ENCODE data around the gene AMZ2. TPM values are rescaled to one million over a fixed set of nuclear protein-coding genes. Genes with fewer than 3 reads are reported as not detected.
A peak's percentile ranks its signal among the peaks of the same experiment; 100 is the strongest.

The AMZ2 gene
- polyA plus RNA-seq, 4 donors, result 29.1 to 50.8 (median 33.9) TPM

GRCh38 chr17:68293490-68294195, 45.8 kb downstream of the AMZ2 start:
- DNase-seq, result no peak
- no peak overlapping the region for H3K27ac ChIP-seq (ENCODE audit: low read depth in 1 of 3, low read length in 2 of 3)
- 91 to 93% (median 92%) methylated on average over 6 of the region's 6 CpGs for WGBS, 3 donors
- peaks cover 0 to 54% (median 9%) of the 10 kb centered on the region in 3 donors for H3K27me3 ChIP-seq (ENCODE audit: control insufficient read depth in 3 of 3, insufficient read depth in 3 of 3, low read length in 3 of 3)
- peaks cover 0 to 4% (median 0%) of the 10 kb centered on the region in 3 donors for H3K4me1 ChIP-seq (ENCODE audit: control insufficient read depth in 3 of 3, insufficient read depth in 2 of 3, low read depth in 1 of 3, low read length in 2 of 3)
- no peak overlapping the region for H3K4me3 ChIP-seq (ENCODE audit: low read depth in 1 of 3, low read length in 3 of 3)
- H3K9me3 ChIP-seq (ENCODE audit: control insufficient read depth in 2 of 2, insufficient read depth in 1 of 2, low read depth in 1 of 2, low read length in 1 of 2), result no peaks in the 10 kb centered on the region
- FAIRE-seq, result no peak
- H3K36me3 ChIP-seq (ENCODE audit: control insufficient read depth in 3 of 3, insufficient read depth in 2 of 3, low read depth in 1 of 3, low read length in 3 of 3), result no peaks in the 10 kb centered on the region

- no peak for DNase-seq
- Histone ChIP-seq H3K36me3 (ENCODE audit: control insufficient read depth in 3 of 3, insufficient read depth in 2 of 3, low read depth in 1 of 3, low read length in 3 of 3) (no peaks in the 10 kb centered on the region), H3K27me3 (ENCODE audit: control insufficient read depth in 3 of 3, insufficient read depth in 3 of 3, low read length in 3 of 3) (peaks cover 0 to 49% (median 9%) of the 10 kb centered on the region in 3 donors), H3K4me1 (ENCODE audit: control insufficient read depth in 3 of 3, insufficient read depth in 2 of 3, low read depth in 1 of 3, low read length in 2 of 3) (peaks cover 0 to 4% (median 0%) of the 10 kb centered on the region in 3 donors), H3K4me3 (ENCODE audit: low read depth in 1 of 3, low read length in 3 of 3) (no peak overlapping the region), H3K9me3 (ENCODE audit: control insufficient read depth in 2 of 2, insufficient read depth in 1 of 2, low read depth in 1 of 2, low read length in 1 of 2) (no peaks in the 10 kb centered on the region), H3K27ac (ENCODE audit: low read depth in 1 of 3, low read length in 2 of 3) (no peak overlapping the region)
- 56 to 69% (median 68%) methylated on average over 3 of the region's 3 CpGs for WGBS, 3 donors
- no peak for FAIRE-seq
Observed at GRCh38 chr17:68294196-68294555, 46.3 kb downstream of the AMZ2 start.

- 87 to 91% (median 89%) methylated on average over 4 of the region's 4 CpGs for WGBS, 3 donors
- Histone ChIP-seq H3K27ac (ENCODE audit: low read depth in 1 of 3, low read length in 2 of 3) (no peak overlapping the region), H3K27me3 (ENCODE audit: control insufficient read depth in 3 of 3, insufficient read depth in 3 of 3, low read length in 3 of 3) (peaks cover 0 to 44% (median 9%) of the 10 kb centered on the region in 3 donors), H3K4me3 (ENCODE audit: low read depth in 1 of 3, low read length in 3 of 3) (no peak overlapping the region), H3K9me3 (ENCODE audit: control insufficient read depth in 2 of 2, insufficient read depth in 1 of 2, low read depth in 1 of 2, low read length in 1 of 2) (no peaks in the 10 kb centered on the region), H3K4me1 (ENCODE audit: control insufficient read depth in 3 of 3, insufficient read depth in 2 of 3, low read depth in 1 of 3, low read length in 2 of 3) (peaks cover 0 to 4% (median 0%) of the 10 kb centered on the region in 3 donors), H3K36me3 (ENCODE audit: control insufficient read depth in 3 of 3, insufficient read depth in 2 of 3, low read depth in 1 of 3, low read length in 3 of 3) (no peaks in the 10 kb centered on the region)
- FAIRE-seq, result no peak
- DNase-seq, result no peak
Observed at GRCh38 chr17:68294617-68295016, 46.8 kb downstream of the AMZ2 start.

GRCh38 chr17:68295086-68295485, 47.2 kb downstream of the AMZ2 start:
- Histone ChIP-seq H3K27ac (ENCODE audit: low read depth in 1 of 3, low read length in 2 of 3) (no peak overlapping the region), H3K4me1 (ENCODE audit: control insufficient read depth in 3 of 3, insufficient read depth in 2 of 3, low read depth in 1 of 3, low read length in 2 of 3) (peaks cover 0 to 4% (median 0%) of the 10 kb centered on the region in 3 donors), H3K36me3 (ENCODE audit: control insufficient read depth in 3 of 3, insufficient read depth in 2 of 3, low read depth in 1 of 3, low read length in 3 of 3) (no peaks in the 10 kb centered on the region), H3K27me3 (ENCODE audit: control insufficient read depth in 3 of 3, insufficient read depth in 3 of 3, low read length in 3 of 3) (peaks cover 0 to 40% (median 9%) of the 10 kb centered on the region in 3 donors), H3K9me3 (ENCODE audit: control insufficient read depth in 2 of 2, insufficient read depth in 1 of 2, low read depth in 1 of 2, low read length in 1 of 2) (no peaks in the 10 kb centered on the region), H3K4me3 (ENCODE audit: low read depth in 1 of 3, low read length in 3 of 3) (no peak overlapping the region)
- DNase-seq (no peak), FAIRE-seq (no peak)
- 82 to 87% (median 86%) methylated on average over 7 of the region's 7 CpGs for WGBS, 3 donors

GRCh38 chr17:68296217-68297191, 48.7 kb downstream of the AMZ2 start:
- 57 to 74% (median 68%) methylated on average over 18 of the region's 18 CpGs for WGBS, 3 donors
- FAIRE-seq, result no peak

GRCh38 chr17:68297195-68297594, 49.4 kb downstream of the AMZ2 start:
- H3K9me3 ChIP-seq (ENCODE audit: control insufficient read depth in 2 of 2, insufficient read depth in 1 of 2, low read depth in 1 of 2, low read length in 1 of 2), result no peaks in the 10 kb centered on the region
- peaks cover 0 to 26% (median 0%) of the 10 kb centered on the region in 3 donors for H3K27me3 ChIP-seq (ENCODE audit: control insufficient read depth in 3 of 3, insufficient read depth in 3 of 3, low read length in 3 of 3)
- 68 to 72% (median 70%) methylated on average over 4 of the region's 4 CpGs for WGBS, 3 donors
- no peak for DNase-seq
- H3K4me1 ChIP-seq (ENCODE audit: control insufficient read depth in 3 of 3, insufficient read depth in 2 of 3, low read depth in 1 of 3, low read length in 2 of 3), result peaks cover 0 to 2% (median 0%) of the 10 kb centered on the region in 3 donors
- no peak overlapping the region for H3K4me3 ChIP-seq (ENCODE audit: low read depth in 1 of 3, low read length in 3 of 3)
- FAIRE-seq, result no peak
- H3K27ac ChIP-seq (ENCODE audit: low read depth in 1 of 3, low read length in 2 of 3), result peak overlapping the region in 1 of 3 donors; percentile 89
- H3K36me3 ChIP-seq (ENCODE audit: control insufficient read depth in 3 of 3, insufficient read depth in 2 of 3, low read depth in 1 of 3, low read length in 3 of 3), result no peaks in the 10 kb centered on the region

More at GRCh38 chr17:68296217-68297191, 48.7 kb downstream of the AMZ2 start:
- peak overlapping the region in 2 of 3 donors; percentile 47 to 89 for H3K27ac ChIP-seq (ENCODE audit: low read depth in 1 of 3, low read length in 2 of 3)
- H3K36me3 ChIP-seq (ENCODE audit: control insufficient read depth in 3 of 3, insufficient read depth in 2 of 3, low read depth in 1 of 3, low read length in 3 of 3), result no peaks in the 10 kb centered on the region
- H3K4me3 ChIP-seq (ENCODE audit: low read depth in 1 of 3, low read length in 3 of 3), result no peak overlapping the region
- peaks cover 0 to 30% (median 3%) of the 10 kb centered on the region in 3 donors for H3K27me3 ChIP-seq (ENCODE audit: control insufficient read depth in 3 of 3, insufficient read depth in 3 of 3, low read length in 3 of 3)
- no peaks in the 10 kb centered on the region for H3K9me3 ChIP-seq (ENCODE audit: control insufficient read depth in 2 of 2, insufficient read depth in 1 of 2, low read depth in 1 of 2, low read length in 1 of 2)
- peak; percentile 8 to 72 for DNase-seq
- H3K4me1 ChIP-seq (ENCODE audit: control insufficient read depth in 3 of 3, insufficient read depth in 2 of 3, low read depth in 1 of 3, low read length in 2 of 3), result peaks cover 0 to 4% (median 0%) of the 10 kb centered on the region in 3 donors

GRCh38 chr17:68298601-68299000, 50.8 kb downstream of the AMZ2 start:
- Histone ChIP-seq H3K4me1 (ENCODE audit: control insufficient read depth in 3 of 3, insufficient read depth in 2 of 3, low read depth in 1 of 3, low read length in 2 of 3) (no peaks in the 10 kb centered on the region), H3K27ac (ENCODE audit: low read depth in 1 of 3, low read length in 2 of 3) (no peak overlapping the region), H3K36me3 (ENCODE audit: control insufficient read depth in 3 of 3, insufficient read depth in 2 of 3, low read depth in 1 of 3, low read length in 3 of 3) (no peaks in the 10 kb centered on the region), H3K27me3 (ENCODE audit: control insufficient read depth in 3 of 3, insufficient read depth in 3 of 3, low read length in 3 of 3) (peaks cover 0 to 17% (median 0%) of the 10 kb centered on the region in 3 donors), H3K9me3 (ENCODE audit: control insufficient read depth in 2 of 2, insufficient read depth in 1 of 2, low read depth in 1 of 2, low read length in 1 of 2) (no peaks in the 10 kb centered on the region), H3K4me3 (ENCODE audit: low read depth in 1 of 3, low read length in 3 of 3) (no peak overlapping the region)
- FAIRE-seq (no peak), DNase-seq (no peak)

- DNase-seq, result no peak
- peaks cover 0 to 8% (median 0%) of the 10 kb centered on the region in 3 donors for H3K27me3 ChIP-seq (ENCODE audit: control insufficient read depth in 3 of 3, insufficient read depth in 3 of 3, low read length in 3 of 3)
- no peaks in the 10 kb centered on the region for H3K9me3 ChIP-seq (ENCODE audit: control insufficient read depth in 2 of 2, insufficient read depth in 1 of 2, low read depth in 1 of 2, low read length in 1 of 2)
- no peak overlapping the region for H3K4me3 ChIP-seq (ENCODE audit: low read depth in 1 of 3, low read length in 3 of 3)
- WGBS, 3 donors, result 97 to 99% (median 98%) methylated on average over 3 of the region's 3 CpGs
- H3K27ac ChIP-seq (ENCODE audit: low read depth in 1 of 3, low read length in 2 of 3), result no peak overlapping the region
- no peak for FAIRE-seq
- H3K36me3 ChIP-seq (ENCODE audit: control insufficient read depth in 3 of 3, insufficient read depth in 2 of 3, low read depth in 1 of 3, low read length in 3 of 3), result no peaks in the 10 kb centered on the region
- no peaks in the 10 kb centered on the region for H3K4me1 ChIP-seq (ENCODE audit: control insufficient read depth in 3 of 3, insufficient read depth in 2 of 3, low read depth in 1 of 3, low read length in 2 of 3)
Observed at GRCh38 chr17:68299817-68300216, 52.0 kb downstream of the AMZ2 start.

Measured in small intestine (tissue), 7 donors.